Adrenal gland (tissue), 5 donors: Measurements from ENCODE around the gene CRX.

Experiments used
- CTCF ChIP-seq, 6 experiments: fragments of 450-650 bp in 4 of 6; fragments of 200-600 bp in 2 of 6; sonication (generic) in 1 of 6; IDR thresholded peaks; 1 replicate in 5 of 6; 2 replicates in 1 of 6; pipeline versions ENCODE4 v1.5.1 to v1.8.0; 2016 to 2021; ENCODE audit warnings: antibody characterized with exemption in 6 of 6, mild to moderate bottlenecking in 2 of 6, moderate library complexity in 1 of 6
- POLR2A ChIP-seq, 2 donors: fragments of 450-650 bp; IDR thresholded peaks; one replicate each; pipeline ENCODE4 v1.6.1; 2017; ENCODE audit warnings: antibody characterized with exemption in 2 of 2, mild to moderate bottlenecking in 2 of 2, moderate library complexity in 1 of 2
- donor health status: DM: no; HTN: no; CAD: no.

- no peak for TF ChIP-seq POLR2A (IDR thresholded peaks at IDR 0.05)
- TF ChIP-seq CTCF (IDR thresholded peaks at IDR 0.05): peak; percentile 80 to 96 (median 86)
Observed at GRCh38 chr19:47863514-47863936, 41.8 kb downstream of the CRX start.
